Suprapubic skin (tissue), 3 donors: ENCODE data around the gene DMWD.

Experiments used
- CTCF ChIP-seq, 2 donors: fragments of 200-600 bp in 1 of 2; fragments of 450-650 bp in 1 of 2; sonication (generic) in 1 of 2; IDR thresholded peaks; one replicate each; pipeline ENCODE4 v1.5.1; 2016 to 2019; ENCODE audit warnings: antibody characterized with exemption in 2 of 2, mild to moderate bottlenecking in 1 of 2, moderate library complexity in 1 of 2
- EP300 ChIP-seq: sonication (generic); formaldehyde crosslinking; IDR thresholded peaks from one replicate; pipeline ENCODE4 v1.6.1; 2017; ENCODE audit warnings: antibody characterized with exemption
- POLR2A ChIP-seq, 2 donors: fragments of 450-650 bp; IDR thresholded peaks; one replicate each; pipeline ENCODE4 v1.6.1; 2017; ENCODE audit warnings: antibody characterized with exemption in 2 of 2, mild to moderate bottlenecking in 2 of 2, moderate library complexity in 2 of 2

DNA sequence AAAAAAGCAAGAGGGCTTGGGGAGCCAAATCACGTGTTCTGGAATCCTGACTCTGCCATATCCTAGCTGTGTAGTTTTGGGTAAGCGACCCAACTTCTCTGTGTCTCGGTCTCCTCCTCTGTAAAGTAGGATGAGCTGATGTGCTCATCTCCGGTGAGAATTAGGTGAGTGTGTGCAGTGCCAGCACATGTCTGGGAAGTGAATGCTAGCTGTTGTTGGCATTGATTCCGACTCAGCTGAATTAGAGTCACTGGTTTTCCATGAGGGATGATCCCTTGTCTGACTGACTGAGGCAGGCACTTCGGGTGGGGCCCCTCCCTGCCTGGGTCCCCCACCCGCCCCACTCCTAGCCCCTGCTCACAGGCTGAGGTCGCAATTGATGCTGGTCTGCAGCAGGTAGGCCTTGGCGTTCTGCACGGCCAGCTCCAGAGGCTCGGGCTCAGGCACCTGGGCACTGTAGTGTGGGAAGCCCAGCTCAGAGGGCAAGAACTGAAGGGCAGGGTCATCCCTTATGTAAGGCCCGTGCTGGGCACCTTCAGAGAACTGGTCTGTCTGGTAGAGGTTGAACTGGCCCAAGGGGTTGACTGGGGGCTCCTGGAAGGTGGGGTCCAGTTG is 21.6 kb upstream of the DMWD start:
- TF ChIP-seq CTCF (IDR thresholded peaks at IDR 0.05), result no peak
- TF ChIP-seq POLR2A (IDR thresholded peaks at IDR 0.05), result no peak
- TF ChIP-seq EP300, result no peak
